Uterus (tissue), 4 donors: Measurements from ENCODE around the gene NWD2. TPM values are rescaled to one million over a fixed set of nuclear protein-coding genes. Genes with fewer than 3 reads are reported as not detected.

Experiments
- microRNA-seq: library from miRNA; unstranded; fragments of <30 nt; microRNA quantifications from one replicate; pipeline ENCODE4, GENCODE V29; 2016; ENCODE audit warnings: borderline microRNAs expressed, borderline replicate concordance
- small RNA-seq: library from RNA; depleted of rRNA; stranded (forward); fragments of <200 nt; gene quantifications from one replicate; pipeline ENCODE3, GENCODE V24; 2016
- total RNA-seq, 4 donors: library from RNA; depleted of rRNA in 3 of 4; stranded (reverse); fragments of >200 nt in 3 of 4; gene quantifications; one replicate each; pipeline versions ENCODE4 v1.1.0 to v1.2.4, GENCODE V29; 2014 to 2023
- donor health status: DM: yes; HTN: yes; CAD: no.

NWD2 gene
- total RNA-seq, 4 donors from 2014 or later, result 0.14 TPM; not detected in 3

Small RNA genes within 50 kb of the gene (microRNA-seq; reads per million reads assigned to microRNA genes)
- not detected for gene MIR4801

Small RNA genes within 50 kb of the gene (small RNA-seq; reads per million reads assigned to genes)
- not detected for gene MIR4801
